ENCODE measurements around the gene ZBTB7C. TPM values are rescaled to one million over a fixed set of nuclear protein-coding genes. Genes with fewer than 3 reads are reported as not detected.

The ZBTB7C gene
- total RNA-seq, 2 donors from 2014 or later = 1.3 to 2.3 TPM

DNA sequence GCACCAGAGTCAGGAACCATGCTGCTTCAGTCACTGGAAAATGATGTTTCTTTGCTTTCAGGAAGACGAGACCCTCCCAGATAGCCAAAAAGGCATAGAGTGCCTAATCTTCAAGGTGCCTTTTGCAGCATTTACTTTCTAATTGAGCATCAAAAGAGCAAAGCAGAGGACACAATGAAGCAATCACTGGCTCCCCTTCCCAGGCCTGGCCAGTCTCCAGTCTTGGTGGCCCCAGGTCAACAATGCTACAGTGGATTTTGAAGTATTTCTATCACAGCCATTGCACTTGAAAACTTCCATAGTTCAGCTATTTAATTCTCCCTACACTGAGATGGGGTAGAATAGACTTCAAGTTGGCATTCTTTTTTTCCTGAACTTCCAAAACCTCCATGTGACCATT, 15.4 kb downstream of the ZBTB7C start:
- no peaks in the 10 kb centered on the region for H3K36me3 ChIP-seq (replicated peaks in 1 of 2; ENCODE audit: insufficient read depth in 1 of 2, low read depth in 2 of 2)
- no peaks in the 10 kb centered on the region for H3K9me3 ChIP-seq
- H3K27me3 ChIP-seq = no peaks in the 10 kb centered on the region
- 55% methylated on average over 1 of the region's 1 CpG; no CpG with 5 or more reads in 1 of the 2 donors for WGBS, 2 donors
- intact Hi-C loops (cut with DNase I) = no loop called here
- no peak overlapping the region for H3K4me3 ChIP-seq
- DNase-seq (no peak), ATAC-seq (no peak)
- TF ChIP-seq CTCF (IDR thresholded peaks at IDR 0.05) = no peak
- TF ChIP-seq POLR2A (IDR thresholded peaks at IDR 0.05) = no peak
- no peak overlapping the region for H3K27ac ChIP-seq
- H3K4me1 ChIP-seq = no peaks in the 10 kb centered on the region

GRCh38 chr18:48393170-48393569, 16.0 kb downstream of the ZBTB7C start:
- no peak for ATAC-seq
- no peaks in the 10 kb centered on the region for H3K27me3 ChIP-seq
- H3K9me3 ChIP-seq = no peaks in the 10 kb centered on the region
- H3K4me1 ChIP-seq = no peaks in the 10 kb centered on the region
- 83 to 86% methylated on average over 5 of the region's 5 CpGs for WGBS, 2 donors
- H3K27ac ChIP-seq = no peak overlapping the region
- H3K4me3 ChIP-seq = no peak overlapping the region
- no peaks in the 10 kb centered on the region for H3K36me3 ChIP-seq (replicated peaks in 1 of 2; ENCODE audit: insufficient read depth in 1 of 2, low read depth in 2 of 2)
- intact Hi-C loops (cut with DNase I) = no loop called here
- DNase-seq = no peak
- no peak for TF ChIP-seq POLR2A (IDR thresholded peaks at IDR 0.05)
- TF ChIP-seq CTCF (IDR thresholded peaks at IDR 0.05) = no peak

GRCh38 chr18:48392268-48392667, 16.9 kb downstream of the ZBTB7C start:
- no peaks in the 10 kb centered on the region for H3K4me1 ChIP-seq
- WGBS, 2 donors = 31 to 32% methylated on average over 1 of the region's 1 CpG
- no peaks in the 10 kb centered on the region for H3K36me3 ChIP-seq (replicated peaks in 1 of 2; ENCODE audit: insufficient read depth in 1 of 2, low read depth in 2 of 2)
- ATAC-seq = no peak
- TF ChIP-seq POLR2A (IDR thresholded peaks at IDR 0.05) (no peak), CTCF (IDR thresholded peaks at IDR 0.05) (no peak)
- no peaks in the 10 kb centered on the region for H3K27me3 ChIP-seq
- H3K9me3 ChIP-seq = no peaks in the 10 kb centered on the region
- H3K27ac ChIP-seq = no peak overlapping the region
- intact Hi-C loops (cut with DNase I) = no loop called here
- no peak for DNase-seq
- no peak overlapping the region for H3K4me3 ChIP-seq

- no peaks in the 10 kb centered on the region for H3K36me3 ChIP-seq (replicated peaks in 1 of 2; ENCODE audit: insufficient read depth in 1 of 2, low read depth in 2 of 2)
- no peak overlapping the region for H3K4me3 ChIP-seq
- DNase-seq (peak in 1 of 4 donors; percentile 19), ATAC-seq (no peak)
- 56% methylated on average over 3 of the region's 3 CpGs for WGBS, 2 donors
- TF ChIP-seq POLR2A (IDR thresholded peaks at IDR 0.05) = no peak
- H3K27ac ChIP-seq = no peak overlapping the region
- H3K4me1 ChIP-seq = no peaks in the 10 kb centered on the region
- no peaks in the 10 kb centered on the region for H3K9me3 ChIP-seq
- intact Hi-C loops (cut with DNase I) = no loop called here
- no peaks in the 10 kb centered on the region for H3K27me3 ChIP-seq
These were observed 17.3 kb downstream of the ZBTB7C start for GRCh38 chr18:48391868-48392267.

DNA sequence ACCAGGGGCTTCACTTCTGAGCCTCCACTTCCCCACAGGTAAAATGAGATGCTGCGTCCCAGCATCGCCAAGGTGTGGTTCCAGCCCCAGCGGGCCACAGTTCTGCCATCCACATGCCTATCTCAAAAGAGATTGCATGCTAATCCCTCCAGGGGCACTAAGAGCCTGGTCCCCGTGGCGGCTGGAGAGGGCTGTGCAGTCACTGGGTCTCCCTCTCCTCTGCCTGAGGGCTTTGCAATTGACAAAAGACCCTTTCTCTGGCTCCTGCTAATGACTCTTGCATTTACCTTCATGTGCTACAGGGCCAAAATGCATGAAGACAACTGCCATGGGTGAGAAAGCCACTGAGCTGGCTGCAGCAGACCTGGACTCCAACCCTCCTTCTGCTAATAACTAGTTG, 18.5 kb downstream of the ZBTB7C start:
- Histone ChIP-seq H3K4me1 (no peaks in the 10 kb centered on the region), H3K36me3 (replicated peaks in 1 of 2; ENCODE audit: insufficient read depth in 1 of 2, low read depth in 2 of 2) (no peaks in the 10 kb centered on the region), H3K27me3 (no peaks in the 10 kb centered on the region), H3K27ac (no peak overlapping the region), H3K9me3 (no peaks in the 10 kb centered on the region), H3K4me3 (no peak overlapping the region)
- no peak for ATAC-seq
- TF ChIP-seq CTCF (IDR thresholded peaks at IDR 0.05) = no peak
- TF ChIP-seq POLR2A (IDR thresholded peaks at IDR 0.05) = no peak
- DNase-seq = no peak
- 72 to 89% methylated on average over 5 of the region's 5 CpGs for WGBS, 2 donors
- intact Hi-C loops (cut with DNase I) = no loop called here

Measured in body of pancreas (tissue), 4 donors.